ENCODE measurements around the gene UTP14C. TPM values are rescaled to one million over a fixed set of nuclear protein-coding genes. Genes with fewer than 3 reads are reported as not detected.
A peak's percentile ranks its signal among the peaks of the same experiment; 100 is the strongest.

The UTP14C gene
- total RNA-seq, 3 donors from 2014 or later (not counting 1 experiment from before 2014, with no cell fraction given): 6.2 to 9.8 (median 7.0) TPM

GRCh38 chr13:52061587-52061986 lies 37.1 kb downstream of the UTP14C start:
- Mint-ChIP-seq H3K36me3 (no peaks in the 10 kb centered on the region), H3K27ac (no peak overlapping the region), H3K27me3 (ENCODE audit: low read depth in 2 of 2) (no peaks in the 10 kb centered on the region), H3K4me1 (no peaks in the 10 kb centered on the region), H3K9me3 (peaks cover 0 to 3% of the 10 kb centered on the region in 2 donors), H3K4me3 (no peak overlapping the region)
- Histone ChIP-seq H3K27ac (ENCODE audit: low read length) (no peak overlapping the region), H3K4me3 (ENCODE audit: low read length) (no peak overlapping the region), H3K9me3 (ENCODE audit: control insufficient read depth, insufficient read depth, low read length) (peaks cover 3% of the 10 kb centered on the region), H3K36me3 (ENCODE audit: control insufficient read depth, insufficient read depth, low read length) (no peaks in the 10 kb centered on the region), H3K4me1 (ENCODE audit: control insufficient read depth, insufficient read depth, low read length) (no peaks in the 10 kb centered on the region), H3K27me3 (ENCODE audit: control insufficient read depth, insufficient read depth, low read length) (no peaks in the 10 kb centered on the region)
- WGBS (ENCODE audit: insufficient coverage): 55% methylated on average over 3 of the region's 3 CpGs
- ATAC-seq (no peak), DNase-seq (no peak)
- intact Hi-C loops (cut with micrococcal nuclease): no loop called here
- TF ChIP-seq CTCF (IDR thresholded peaks at IDR 0.05): no peak

GRCh38 chr13:52067237-52067636 lies 42.7 kb downstream of the UTP14C start:
- Mint-ChIP-seq H3K9me3 (peaks cover 0 to 4% of the 10 kb centered on the region in 2 donors), H3K4me3 (no peak overlapping the region), H3K4me1 (peaks cover 0 to 4% of the 10 kb centered on the region in 2 donors), H3K36me3 (peaks cover 12% of the 10 kb centered on the region), H3K27ac (no peak overlapping the region), H3K27me3 (ENCODE audit: low read depth in 2 of 2) (peaks cover 12 to 15% of the 10 kb centered on the region in 2 donors)
- ATAC-seq (no peak), DNase-seq (peak in 1 of 2 donors; percentile 3)
- peaks cover 17% of the 10 kb centered on the region for H3K9me3 ChIP-seq (ENCODE audit: control insufficient read depth, insufficient read depth, low read length)
- no peaks in the 10 kb centered on the region for H3K36me3 ChIP-seq (ENCODE audit: control insufficient read depth, insufficient read depth, low read length)
- H3K4me1 ChIP-seq (ENCODE audit: control insufficient read depth, insufficient read depth, low read length): no peaks in the 10 kb centered on the region
- intact Hi-C loops (cut with micrococcal nuclease): no loop called here
- H3K27ac ChIP-seq (ENCODE audit: low read length): no peak overlapping the region
- peaks cover 2% of the 10 kb centered on the region for H3K27me3 ChIP-seq (ENCODE audit: control insufficient read depth, insufficient read depth, low read length)
- H3K4me3 ChIP-seq (ENCODE audit: low read length): no peak overlapping the region
- no peak for TF ChIP-seq CTCF (IDR thresholded peaks at IDR 0.05)

GRCh38 chr13:52070929-52071523 lies 46.5 kb downstream of the UTP14C start:
- H3K4me1 ChIP-seq (ENCODE audit: control insufficient read depth, insufficient read depth, low read length): no peaks in the 10 kb centered on the region
- intact Hi-C loops (cut with micrococcal nuclease): no loop called here
- peaks cover 18 to 31% of the 10 kb centered on the region in 2 donors for H3K27me3 Mint-ChIP-seq (ENCODE audit: low read depth in 2 of 2)
- peaks cover 0 to 4% of the 10 kb centered on the region in 2 donors for H3K9me3 Mint-ChIP-seq
- no peak overlapping the region for H3K27ac ChIP-seq (ENCODE audit: low read length)
- 85% methylated on average over 1 of the region's 1 CpG for WGBS (ENCODE audit: insufficient coverage)
- ATAC-seq (peak in 1 of 3 donors; percentile 44), DNase-seq (peak in 1 of 2 donors; percentile 26)
- H3K27ac Mint-ChIP-seq: no peak overlapping the region
- peaks cover 0 to 4% of the 10 kb centered on the region in 2 donors for H3K4me1 Mint-ChIP-seq
- H3K9me3 ChIP-seq (ENCODE audit: control insufficient read depth, insufficient read depth, low read length): peaks cover 14% of the 10 kb centered on the region
- no peaks in the 10 kb centered on the region for H3K36me3 ChIP-seq (ENCODE audit: control insufficient read depth, insufficient read depth, low read length)
- no peak for TF ChIP-seq CTCF (IDR thresholded peaks at IDR 0.05)
- peaks cover 12% of the 10 kb centered on the region for H3K36me3 Mint-ChIP-seq
- no peak overlapping the region for H3K4me3 ChIP-seq (ENCODE audit: low read length)
- peaks cover 2% of the 10 kb centered on the region for H3K27me3 ChIP-seq (ENCODE audit: control insufficient read depth, insufficient read depth, low read length)
- no peak overlapping the region for H3K4me3 Mint-ChIP-seq

Other genes starting within 250 kb of the UTP14C start
- gene DHRS12, start 220.5 kb upstream of the UTP14C start, total RNA-seq: 10 to 100 TPM in 2 of 3 donors, 1 to 10 TPM in 1; 7.0 to 11.7 (median 10.4) TPM
- under 1 TPM in 1 of 3 donors, not detected in 2; 0.08 TPM for gene TMEM272, start 179.5 kb upstream of the UTP14C start, total RNA-seq
- not detected for gene CCDC70, start 162.7 kb upstream of the UTP14C start, total RNA-seq
- gene ATP7B, start 13.2 kb upstream of the UTP14C start, total RNA-seq: under 1 TPM; 0.45 to 0.64 (median 0.58) TPM
- 10 to 100 TPM; 30.8 to 35.8 (median 35.2) TPM for gene ALG11, start 12.3 kb upstream of the UTP14C start, total RNA-seq
- gene NEK5, start 104.4 kb downstream of the UTP14C start, total RNA-seq: under 1 TPM in 1 of 3 donors, not detected in 2; 0.13 TPM
- gene NEK3, start 134.9 kb downstream of the UTP14C start, total RNA-seq: 10 to 100 TPM in 1 of 3 donors, 1 to 10 TPM in 2; 7.5 to 15.2 (median 8.8) TPM